GM12878 (cell line): ENCODE measurements around the gene TAPT1. TPM values are rescaled to one million over a fixed set of nuclear protein-coding genes. Genes with fewer than 3 reads are reported as not detected.

Source experiments
- ATAC-seq: fragments of 200-7000 bp; cut with Tn5 transposase; 3 replicates; pipeline ENCODE4 v1.9.1; 2020; ENCODE audit warnings: mild to moderate bottlenecking, moderate library complexity
- BruUV-seq: library from RNA; stranded (reverse); fragments of 400-500 nt; replicated peaks from 2 replicates; lab custom pipeline; 2021; lab: Mats Ljungman, UMichigan
- CTCF ChIA-PET: fragments of 300-600 bp; sonication (Branson Sonifier 250); formaldehyde crosslinking; extraction: SDS; loops from one replicate; lab custom pipeline; 2021; ENCODE audit warnings: inconsistent platforms; lab: Yijun Ruan, JAX
- POLR2A ChIA-PET: fragments of 350-600 bp; formaldehyde crosslinking; extraction: SDS; loops from one replicate; lab custom pipeline; 2021; ENCODE audit warnings: inconsistent platforms; lab: Charles Lee
- RAD21 ChIA-PET: fragments of 300-600 bp; sonication (Branson Sonifier 250); formaldehyde crosslinking; loops from one replicate; lab custom pipeline; 2023; ENCODE audit warnings: antibody characterized with exemption; ENCODE audit not compliant: unreplicated experiment; lab: Charles Lee
- SMC1A ChIA-PET: fragments of 300-600 bp; sonication (Branson Sonifier 250); formaldehyde crosslinking; loops from one replicate; lab custom pipeline; 2023; ENCODE audit not compliant: unreplicated experiment, uncharacterized antibody; lab: Charles Lee
- DNase-seq: peaks from one replicate; pipeline ENCODE4 v3.0.0-alpha.2; 2011; ENCODE audit warnings: low read depth, low spot score
- FAIRE-seq: peaks from 3 replicates; lab custom pipeline; 2011; peaks lifted over from hg19 to GRCh38; lab: Jason Lieb, UNC
- H2AFZ ChIP-seq: 2 replicates; pipeline ENCODE4 v1.6.0; 2011; ENCODE audit warnings: low read depth, low read length, control low read depth; ENCODE audit not compliant: control insufficient read depth
- H3K27ac ChIP-seq: 2 replicates; pipeline ENCODE4 v1.5.1; 2011; ENCODE audit warnings: control low read depth; ENCODE audit not compliant: control insufficient read depth, insufficient read depth
- H3K27me3 ChIP-seq, 2 experiments: replicated peaks in 1 of 2; 2 replicates each; pipeline versions ENCODE4 v1.6.0 to v1.6.1; 2011; ENCODE audit warnings: low read length in 1 of 2; ENCODE audit not compliant: control insufficient read depth in 2 of 2, insufficient read depth in 2 of 2
- H3K36me3 ChIP-seq, 2 experiments: 2 replicates each; pipeline ENCODE4 v1.5.1; 2011; ENCODE audit warnings: low read length in 1 of 2; ENCODE audit not compliant: control insufficient read depth in 2 of 2, insufficient read depth in 2 of 2
- H3K4me1 ChIP-seq: 2 replicates; pipeline ENCODE4 v1.6.1; 2011; ENCODE audit warnings: mild to moderate bottlenecking, low read length, moderate library complexity, mixed read lengths; ENCODE audit not compliant: control insufficient read depth, insufficient read depth
- H3K4me2 ChIP-seq: 2 replicates; pipeline ENCODE4 v1.6.0; 2011; ENCODE audit warnings: control low read depth; ENCODE audit not compliant: control insufficient read depth, insufficient read depth
- H3K4me3 ChIP-seq: fragments of 200-600 bp; sonication (generic); 2 replicates; pipeline ENCODE4 v1.5.1; 2016
- H3K79me2 ChIP-seq: 2 replicates; pipeline ENCODE4 v1.6.0; 2011; ENCODE audit warnings: low read length; ENCODE audit not compliant: control insufficient read depth, insufficient read depth
- H3K9ac ChIP-seq: 2 replicates; pipeline ENCODE4 v1.8.0; 2011; ENCODE audit warnings: low read length, control low read depth, mixed read lengths; ENCODE audit not compliant: control insufficient read depth, insufficient read depth
- H3K9me3 ChIP-seq: replicated peaks from 3 replicates; pipeline ENCODE4 v1.5.1; 2011; ENCODE audit warnings: mild to moderate bottlenecking, low read length; ENCODE audit not compliant: control insufficient read depth, insufficient read depth
- H4K20me1 ChIP-seq: 2 replicates; pipeline ENCODE4 v1.6.0; 2011; ENCODE audit not compliant: control insufficient read depth, insufficient read depth
- IKZF1 ChIP-seq: fragments of 450-650 bp; conservative IDR thresholded peaks from 2 replicates; pipeline ENCODE4 v1.6.1; 2017; ENCODE audit warnings: antibody characterized with exemption, mild to moderate bottlenecking
- KLF5 ChIP-seq: fragments of 450-650 bp; IDR thresholded peaks from 2 replicates; pipeline ENCODE4 v1.6.1; 2014; ENCODE audit warnings: mild to moderate bottlenecking; ENCODE audit not compliant: partially characterized antibody
- MTA3 ChIP-seq: IDR thresholded peaks from 2 replicates; pipeline ENCODE4 v1.6.1; 2012; ENCODE audit warnings: low read length, inconsistent platforms, borderline replicate concordance
- PML ChIP-seq: IDR thresholded peaks from 2 replicates; pipeline ENCODE4 v1.6.1; 2012; ENCODE audit warnings: low read length, inconsistent platforms
- POLR2AphosphoS5 ChIP-seq: IDR thresholded peaks from 2 replicates; pipeline ENCODE4 v1.6.1; 2011; ENCODE audit warnings: mild to moderate bottlenecking, low read length, inconsistent platforms
- SP1 ChIP-seq: IDR thresholded peaks from one replicate; pipeline ENCODE4 v1.6.1; 2011; ENCODE audit warnings: low read depth, low read length
- SREBF1 ChIP-seq: IDR thresholded peaks from 2 replicates; pipeline ENCODE4 v1.6.1; 2012; ENCODE audit warnings: mild to moderate bottlenecking, low read length
- WGBS: methylation state at CpG from one replicate; pipeline ENCODE4 v1.1.6; 2016; ENCODE audit warnings: low lambda C conversion rate; ENCODE audit not compliant: insufficient replicate concordance, insufficient coverage; ENCODE audit errors: missing lambda C conversion rate; 5-methylcytosine and 5-hydroxymethylcytosine counted together
- in situ Hi-C: fragments of 300-500 bp; cut with MboI; formaldehyde crosslinking; loops from 9 replicates; pipeline ENCODE4 v1.14.3; 2018; ENCODE audit warnings: mixed read lengths
- intact Hi-C: fragments of 100-400 bp; cut with micrococcal nuclease; formaldehyde crosslinking; loops from one replicate; pipeline ENCODE4 v1.14.2; 2022; ENCODE audit not compliant: unreplicated experiment
- polyA plus RNA-seq, 11 experiments: library from polyadenylated mRNA; depleted of rRNA in 4 of 11; unstranded in 6 of 11; stranded (reverse) in 5 of 11; fragments of >200 nt; fragmentation: Nextera tagmentation in 4 of 11; fragmentation: Illumina TruSeq in 1 of 11; extraction: Ambion mirVana in 4 of 11; extraction: Trizol in 1 of 11; gene quantifications; 1 replicate in 1 of 11; 2 replicates in 10 of 11; pipeline versions ENCODE4 v1.2.1 to v1.2.3, GENCODE V29; 2011 to 2016; ENCODE audit warnings: inconsistent platforms in 2 of 11, missing spikeins in 2 of 11, low read depth in 1 of 11
- total RNA-seq, 4 experiments: library from RNA; depleted of rRNA in 3 of 4; stranded (reverse); fragments of >200 nt in 3 of 4; fragmentation: Illumina TruSeq in 1 of 4; extraction: Trizol in 1 of 4; gene quantifications; 2 replicates each; pipeline versions ENCODE4 v1.2.1 to v1.2.3, GENCODE V29; 2013 to 2021
- TF ChIP-seq, protein P1 (sequence below): fragments of 450-650 bp; IDR thresholded peaks from 2 replicates; pipeline ENCODE4 v1.6.1; 2017; ENCODE audit warnings: mild to moderate bottlenecking, low read depth, inconsistent platforms; ENCODE audit not compliant: poor library complexity, severe bottlenecking
- TF ChIP-seq, protein P2 (sequence below): IDR thresholded peaks from 2 replicates; pipeline ENCODE4 v1.6.1; 2011; ENCODE audit warnings: low read depth, mild to moderate bottlenecking, low read length, moderate library complexity, borderline replicate concordance; ENCODE audit errors: extremely low read depth
- TF ChIP-seq, protein P3 (sequence below): fragments of 450-650 bp; formaldehyde crosslinking; IDR thresholded peaks from 2 replicates; pipeline ENCODE4 v1.4.0; 2020; ENCODE audit warnings: mild to moderate bottlenecking, moderate library complexity
- TF ChIP-seq, protein P4 (sequence below): fragments of 450-650 bp; IDR thresholded peaks from 2 replicates; pipeline ENCODE4 v1.6.1; 2017; ENCODE audit warnings: antibody characterized with exemption, mild to moderate bottlenecking, moderate library complexity
- TF ChIP-seq, protein P5 (sequence below): fragments of 450-650 bp; IDR thresholded peaks from 2 replicates; pipeline ENCODE4 v1.6.1; 2016; ENCODE audit warnings: mild to moderate bottlenecking

Gene TAPT1
- total and polyA plus RNA-seq, 10 of the 15 experiments (the other 5 are each of a cell fraction or from before 2014, with no cell fraction given), result 0.91 to 23.3 (median 9.5) TPM

DNA sequence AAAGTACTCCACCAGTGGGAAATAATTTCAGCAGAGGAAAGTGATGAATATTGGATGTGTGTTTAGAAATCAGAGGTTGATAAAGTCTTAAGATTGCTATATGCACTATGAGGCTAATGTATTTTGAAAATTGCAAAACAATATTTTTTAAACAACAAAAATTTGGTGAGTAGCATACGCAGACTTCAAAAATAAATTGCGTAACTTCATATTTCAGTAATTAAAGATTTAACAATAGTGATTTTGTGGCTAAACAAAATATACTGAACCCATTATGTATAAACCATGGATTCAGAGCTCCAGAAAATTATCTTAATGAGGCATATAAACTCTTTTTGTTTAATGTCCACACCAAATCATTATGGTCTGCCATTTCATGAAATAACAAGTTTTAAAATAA lies 3.3 kb upstream of the TAPT1 start:
- SMC1A ChIA-PET, result no interaction called here

More for the DNA sequence above, 3.3 kb upstream of the TAPT1 start:
- Histone ChIP-seq H3K4me3 (no peak overlapping the region), H3K4me1 (no peaks in the 10 kb centered on the region; the same call in 1 of the 2 replicates), H3K27me3 (no peaks in the 10 kb centered on the region), H2AFZ (no peak overlapping the region), H3K27ac (no peak overlapping the region), H3K9ac (no peak overlapping the region), H3K4me2 (no peak overlapping the region), H4K20me1 (no peaks in the 10 kb centered on the region), H3K36me3 (no peaks in the 10 kb centered on the region), H3K79me2 (peaks cover 16% of the 10 kb centered on the region), H3K9me3 (no peaks in the 10 kb centered on the region)
- intact Hi-C loops (loop anchor here (10.0 kb wide), 1 partner anchor 1385 kb away; the partner anchor contains the start of gene MED28), in situ Hi-C loops (no loop called here)
- ChIA-PET POLR2A (no interaction called here), RAD21 (no interaction called here), CTCF (no interaction called here)
- WGBS, result 100% methylated on average over 2 of the region's 2 CpGs
- FAIRE-seq (no peak), ATAC-seq (no peak), DNase-seq (no peak)
- no TSS peak for BruUV-seq
- TF ChIP-seq PML (no peak), KLF5 (no peak), POLR2AphosphoS5 (no peak), SREBF1 (no peak), MTA3 (no peak), IKZF1 (no peak), SP1 (no peak)
- TF ChIP-seq, protein P1, sequence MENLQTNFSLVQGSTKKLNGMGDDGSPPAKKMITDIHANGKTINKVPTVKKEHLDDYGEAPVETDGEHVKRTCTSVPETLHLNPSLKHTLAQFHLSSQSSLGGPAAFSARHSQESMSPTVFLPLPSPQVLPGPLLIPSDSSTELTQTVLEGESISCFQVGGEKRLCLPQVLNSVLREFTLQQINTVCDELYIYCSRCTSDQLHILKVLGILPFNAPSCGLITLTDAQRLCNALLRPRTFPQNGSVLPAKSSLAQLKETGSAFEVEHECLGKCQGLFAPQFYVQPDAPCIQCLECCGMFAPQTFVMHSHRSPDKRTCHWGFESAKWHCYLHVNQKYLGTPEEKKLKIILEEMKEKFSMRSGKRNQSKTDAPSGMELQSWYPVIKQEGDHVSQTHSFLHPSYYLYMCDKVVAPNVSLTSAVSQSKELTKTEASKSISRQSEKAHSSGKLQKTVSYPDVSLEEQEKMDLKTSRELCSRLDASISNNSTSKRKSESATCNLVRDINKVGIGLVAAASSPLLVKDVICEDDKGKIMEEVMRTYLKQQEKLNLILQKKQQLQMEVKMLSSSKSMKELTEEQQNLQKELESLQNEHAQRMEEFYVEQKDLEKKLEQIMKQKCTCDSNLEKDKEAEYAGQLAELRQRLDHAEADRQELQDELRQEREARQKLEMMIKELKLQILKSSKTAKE, result no peak
- TF ChIP-seq, protein P2, sequence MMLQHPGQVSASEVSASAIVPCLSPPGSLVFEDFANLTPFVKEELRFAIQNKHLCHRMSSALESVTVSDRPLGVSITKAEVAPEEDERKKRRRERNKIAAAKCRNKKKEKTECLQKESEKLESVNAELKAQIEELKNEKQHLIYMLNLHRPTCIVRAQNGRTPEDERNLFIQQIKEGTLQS, result no peak
- TF ChIP-seq, protein P3, sequence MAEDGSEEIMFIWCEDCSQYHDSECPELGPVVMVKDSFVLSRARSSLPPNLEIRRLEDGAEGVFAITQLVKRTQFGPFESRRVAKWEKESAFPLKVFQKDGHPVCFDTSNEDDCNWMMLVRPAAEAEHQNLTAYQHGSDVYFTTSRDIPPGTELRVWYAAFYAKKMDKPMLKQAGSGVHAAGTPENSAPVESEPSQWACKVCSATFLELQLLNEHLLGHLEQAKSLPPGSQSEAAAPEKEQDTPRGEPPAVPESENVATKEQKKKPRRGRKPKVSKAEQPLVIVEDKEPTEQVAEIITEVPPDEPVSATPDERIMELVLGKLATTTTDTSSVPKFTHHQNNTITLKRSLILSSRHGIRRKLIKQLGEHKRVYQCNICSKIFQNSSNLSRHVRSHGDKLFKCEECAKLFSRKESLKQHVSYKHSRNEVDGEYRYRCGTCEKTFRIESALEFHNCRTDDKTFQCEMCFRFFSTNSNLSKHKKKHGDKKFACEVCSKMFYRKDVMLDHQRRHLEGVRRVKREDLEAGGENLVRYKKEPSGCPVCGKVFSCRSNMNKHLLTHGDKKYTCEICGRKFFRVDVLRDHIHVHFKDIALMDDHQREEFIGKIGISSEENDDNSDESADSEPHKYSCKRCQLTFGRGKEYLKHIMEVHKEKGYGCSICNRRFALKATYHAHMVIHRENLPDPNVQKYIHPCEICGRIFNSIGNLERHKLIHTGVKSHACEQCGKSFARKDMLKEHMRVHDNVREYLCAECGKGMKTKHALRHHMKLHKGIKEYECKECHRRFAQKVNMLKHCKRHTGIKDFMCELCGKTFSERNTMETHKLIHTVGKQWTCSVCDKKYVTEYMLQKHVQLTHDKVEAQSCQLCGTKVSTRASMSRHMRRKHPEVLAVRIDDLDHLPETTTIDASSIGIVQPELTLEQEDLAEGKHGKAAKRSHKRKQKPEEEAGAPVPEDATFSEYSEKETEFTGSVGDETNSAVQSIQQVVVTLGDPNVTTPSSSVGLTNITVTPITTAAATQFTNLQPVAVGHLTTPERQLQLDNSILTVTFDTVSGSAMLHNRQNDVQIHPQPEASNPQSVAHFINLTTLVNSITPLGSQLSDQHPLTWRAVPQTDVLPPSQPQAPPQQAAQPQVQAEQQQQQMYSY (CRISPR knock-in tag), result no peak
- TF ChIP-seq, protein P4, sequence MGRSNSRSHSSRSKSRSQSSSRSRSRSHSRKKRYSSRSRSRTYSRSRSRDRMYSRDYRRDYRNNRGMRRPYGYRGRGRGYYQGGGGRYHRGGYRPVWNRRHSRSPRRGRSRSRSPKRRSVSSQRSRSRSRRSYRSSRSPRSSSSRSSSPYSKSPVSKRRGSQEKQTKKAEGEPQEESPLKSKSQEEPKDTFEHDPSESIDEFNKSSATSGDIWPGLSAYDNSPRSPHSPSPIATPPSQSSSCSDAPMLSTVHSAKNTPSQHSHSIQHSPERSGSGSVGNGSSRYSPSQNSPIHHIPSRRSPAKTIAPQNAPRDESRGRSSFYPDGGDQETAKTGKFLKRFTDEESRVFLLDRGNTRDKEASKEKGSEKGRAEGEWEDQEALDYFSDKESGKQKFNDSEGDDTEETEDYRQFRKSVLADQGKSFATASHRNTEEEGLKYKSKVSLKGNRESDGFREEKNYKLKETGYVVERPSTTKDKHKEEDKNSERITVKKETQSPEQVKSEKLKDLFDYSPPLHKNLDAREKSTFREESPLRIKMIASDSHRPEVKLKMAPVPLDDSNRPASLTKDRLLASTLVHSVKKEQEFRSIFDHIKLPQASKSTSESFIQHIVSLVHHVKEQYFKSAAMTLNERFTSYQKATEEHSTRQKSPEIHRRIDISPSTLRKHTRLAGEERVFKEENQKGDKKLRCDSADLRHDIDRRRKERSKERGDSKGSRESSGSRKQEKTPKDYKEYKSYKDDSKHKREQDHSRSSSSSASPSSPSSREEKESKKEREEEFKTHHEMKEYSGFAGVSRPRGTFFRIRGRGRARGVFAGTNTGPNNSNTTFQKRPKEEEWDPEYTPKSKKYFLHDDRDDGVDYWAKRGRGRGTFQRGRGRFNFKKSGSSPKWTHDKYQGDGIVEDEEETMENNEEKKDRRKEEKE, result no peak
- TF ChIP-seq, protein P5, sequence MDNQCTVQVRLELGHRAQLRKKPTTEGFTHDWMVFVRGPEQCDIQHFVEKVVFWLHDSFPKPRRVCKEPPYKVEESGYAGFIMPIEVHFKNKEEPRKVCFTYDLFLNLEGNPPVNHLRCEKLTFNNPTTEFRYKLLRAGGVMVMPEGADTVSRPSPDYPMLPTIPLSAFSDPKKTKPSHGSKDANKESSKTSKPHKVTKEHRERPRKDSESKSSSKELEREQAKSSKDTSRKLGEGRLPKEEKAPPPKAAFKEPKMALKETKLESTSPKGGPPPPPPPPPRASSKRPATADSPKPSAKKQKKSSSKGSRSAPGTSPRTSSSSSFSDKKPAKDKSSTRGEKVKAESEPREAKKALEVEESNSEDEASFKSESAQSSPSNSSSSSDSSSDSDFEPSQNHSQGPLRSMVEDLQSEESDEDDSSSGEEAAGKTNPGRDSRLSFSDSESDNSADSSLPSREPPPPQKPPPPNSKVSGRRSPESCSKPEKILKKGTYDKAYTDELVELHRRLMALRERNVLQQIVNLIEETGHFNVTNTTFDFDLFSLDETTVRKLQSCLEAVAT, result no peak
